Measurements from ENCODE around the gene MYH4. TPM values are rescaled to one million over a fixed set of nuclear protein-coding genes. Genes with fewer than 3 reads are reported as not detected.

Gene MYH4
- total RNA-seq, 4 donors from 2014 or later: not detected

- TF ChIP-seq CTCF (IDR thresholded peaks at IDR 0.05): no peak
- DNase-seq (ENCODE audit: low spot score) (no peak), ATAC-seq (ENCODE audit: low FRiP score) (no peak)
Measured at GRCh38 chr17:10403589-10403988, 65.8 kb downstream of the MYH4 start.

GRCh38 chr17:10398352-10398751, 71.0 kb downstream of the MYH4 start:
- no peak for DNase-seq (ENCODE audit: low spot score)
- no peak for TF ChIP-seq CTCF (IDR thresholded peaks at IDR 0.05)
- ATAC-seq (ENCODE audit: low FRiP score): no peak

- ATAC-seq (ENCODE audit: low FRiP score) (no peak), DNase-seq (ENCODE audit: low spot score) (no peak)
- TF ChIP-seq CTCF (IDR thresholded peaks at IDR 0.05): no peak
Measured at GRCh38 chr17:10396524-10397163, 72.7 kb downstream of the MYH4 start.

- DNase-seq (ENCODE audit: low spot score): no peak
- ATAC-seq (ENCODE audit: low FRiP score): no peak
Measured at GRCh38 chr17:10394201-10394887, 75.0 kb downstream of the MYH4 start.

More at GRCh38 chr17:10394201-10394887, 75.0 kb downstream of the MYH4 start:
- no peak for TF ChIP-seq CTCF (IDR thresholded peaks at IDR 0.05)

Other genes with a start within 250 kb of the MYH4 start
- not detected for gene MYH13, start 96.6 kb downstream of the MYH4 start, total RNA-seq
- not detected for gene MYH8, start 47.6 kb downstream of the MYH4 start, total RNA-seq
- gene MYH1, start 49.0 kb upstream of the MYH4 start, total RNA-seq: under 1 TPM in 1 of 4 donors, not detected in 3; 0.96 TPM
- under 1 TPM in 1 of 4 donors, not detected in 3; 0.12 TPM for gene MYH2, start 80.1 kb upstream of the MYH4 start, total RNA-seq
- 1 to 10 TPM; 2.3 to 2.8 (median 2.5) TPM for gene MYH3, start 187.8 kb upstream of the MYH4 start, total RNA-seq
- gene SCO1, start 228.0 kb upstream of the MYH4 start, total RNA-seq: 10 to 100 TPM; 18.0 to 35.4 (median 24.2) TPM
- 10 to 100 TPM in 1 of 4 donors, 1 to 10 TPM in 3; 7.7 to 12.5 (median 9.7) TPM for gene ADPRM, start 228.0 kb upstream of the MYH4 start, total RNA-seq